Posterior cingulate gyrus (tissue), 11 donors: Measurements from ENCODE around the gene DNMT1.
"Not testable (repeated sequence)": the region's sequence is repeated elsewhere in the genome, so short reads cannot be mapped to it uniquely, and the experiment has no call there.

Experiments
- DNase-seq, 10 donors: peaks; one replicate each; pipeline versions ENCODE4 v3.0.0 to v3.0.0-alpha.2; 2020 to 2021; ENCODE audit warnings: mixed read lengths in 3 of 10
- intact Hi-C: fragments of 100-400 bp; cut with DNase I; formaldehyde crosslinking; loops from one replicate; pipeline ENCODE4 v1.15.1; 2023

Gene DNMT1

DNA sequence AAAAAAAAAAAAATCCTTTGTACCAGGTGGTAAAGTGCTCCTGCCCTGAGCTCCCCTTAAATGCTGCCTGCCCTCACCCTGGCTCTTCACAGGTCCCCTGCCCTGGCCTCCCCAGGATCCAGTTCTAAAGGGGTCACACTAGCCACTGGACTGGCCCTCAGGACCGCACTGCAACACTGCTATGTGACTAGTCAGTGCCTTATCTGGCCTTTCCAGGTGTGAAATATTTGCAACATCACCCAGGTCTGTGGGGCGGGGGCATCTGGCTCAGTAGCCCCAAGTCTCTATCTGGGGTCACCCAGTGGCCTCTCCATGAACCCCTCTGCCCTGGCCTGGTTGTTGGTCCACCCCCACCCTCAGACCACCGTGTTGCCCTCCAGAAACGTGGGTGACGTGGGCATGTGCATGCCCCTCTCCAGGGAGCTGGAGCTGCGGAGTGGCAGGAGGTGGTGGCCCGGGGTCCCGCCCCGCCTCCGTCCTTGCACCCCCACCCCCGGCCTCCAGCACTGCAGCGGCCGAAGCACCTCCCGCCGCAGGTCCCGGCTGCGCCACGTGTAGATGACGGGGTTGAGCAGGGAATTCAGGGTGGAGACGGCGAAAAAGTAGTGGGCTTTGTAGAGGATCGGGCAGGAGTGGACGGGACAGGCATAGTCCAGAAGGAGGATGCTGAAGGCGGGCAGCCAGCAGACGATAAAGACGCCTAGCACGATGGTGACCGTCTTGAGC is 28.9 kb upstream of the DNMT1 start:
- intact Hi-C loops: no loop called here
- DNase-seq: no peak

DNA sequence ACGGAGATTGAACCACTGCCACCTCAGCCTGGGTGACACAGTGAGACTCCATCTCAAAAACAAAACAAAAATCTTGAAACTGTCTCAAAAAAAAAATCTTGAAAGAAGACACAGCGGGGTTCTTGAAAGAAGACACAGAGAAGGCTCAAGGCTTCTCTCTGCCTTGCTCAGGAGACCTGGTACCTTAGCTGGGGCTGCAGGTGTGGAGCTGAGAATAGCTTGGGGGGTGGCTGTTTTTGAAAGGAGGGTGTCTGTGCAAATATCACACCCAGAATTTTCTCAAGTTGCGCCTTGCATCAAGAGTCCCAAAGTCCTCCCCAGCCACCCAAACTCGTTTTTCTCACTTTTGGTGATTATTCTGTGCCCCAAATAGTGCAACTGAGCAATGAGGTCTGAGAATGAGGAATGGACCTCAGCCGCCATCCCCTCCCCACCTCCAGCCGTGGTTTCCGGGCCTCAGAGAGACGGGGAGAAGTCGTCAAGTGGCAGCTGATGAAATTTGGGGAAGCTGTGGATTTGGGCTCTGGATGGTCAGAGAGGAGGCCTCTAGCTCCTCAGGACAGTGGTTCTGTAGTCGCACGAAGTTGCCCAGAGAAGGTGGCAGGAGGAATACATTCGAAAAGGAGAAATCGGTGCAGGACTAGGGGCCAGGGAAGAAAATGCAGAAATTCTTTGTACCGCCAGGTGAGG is 27.6 kb upstream of the DNMT1 start:
- DNase-seq: no peak
- intact Hi-C loops: no loop called here

DNA sequence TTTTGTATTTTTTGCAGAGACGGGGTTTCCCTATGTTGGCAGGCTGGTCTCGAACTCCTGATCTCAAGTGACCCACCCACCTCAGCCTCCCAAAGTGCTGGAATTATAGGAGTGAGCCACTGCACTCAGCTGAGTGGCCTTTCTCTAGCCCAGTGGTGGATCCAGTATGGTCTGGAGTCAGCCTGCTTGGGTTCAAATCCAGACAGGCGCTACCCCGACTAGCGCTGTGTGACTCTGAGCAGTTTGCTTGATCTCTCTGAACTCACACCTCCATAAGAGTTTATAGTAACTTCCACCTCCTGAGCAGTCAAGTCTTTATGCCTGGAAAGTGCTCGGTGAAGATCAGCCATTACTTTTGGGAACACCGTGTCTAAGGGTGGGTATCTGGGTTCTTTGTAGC is 25.9 kb upstream of the DNMT1 start:
- intact Hi-C loops: no loop called here

DNA sequence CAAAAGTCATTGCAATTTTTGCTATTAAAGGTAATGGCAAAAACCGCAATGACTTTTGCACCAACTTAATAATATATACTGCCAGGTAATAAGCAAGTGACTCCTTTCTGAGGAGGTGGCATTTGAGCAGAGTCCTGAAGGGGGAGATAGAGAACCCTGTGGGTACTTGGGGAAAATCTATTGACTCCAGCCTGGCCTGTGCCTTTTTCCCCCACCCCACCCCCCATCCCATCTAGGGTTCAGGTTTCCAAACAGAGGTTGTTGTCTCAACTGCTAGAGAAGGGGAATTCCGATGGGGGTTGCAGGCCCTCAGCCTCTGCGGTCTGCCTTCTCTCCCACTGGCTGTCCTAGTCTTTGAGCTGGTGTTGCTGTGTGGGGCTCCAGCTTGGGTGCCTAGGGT is 24.9 kb upstream of the DNMT1 start:
- DNase-seq: no peak
- intact Hi-C loops: no loop called here

More for the DNA sequence above, 25.9 kb upstream of the DNMT1 start:
- no peak for DNase-seq

DNA sequence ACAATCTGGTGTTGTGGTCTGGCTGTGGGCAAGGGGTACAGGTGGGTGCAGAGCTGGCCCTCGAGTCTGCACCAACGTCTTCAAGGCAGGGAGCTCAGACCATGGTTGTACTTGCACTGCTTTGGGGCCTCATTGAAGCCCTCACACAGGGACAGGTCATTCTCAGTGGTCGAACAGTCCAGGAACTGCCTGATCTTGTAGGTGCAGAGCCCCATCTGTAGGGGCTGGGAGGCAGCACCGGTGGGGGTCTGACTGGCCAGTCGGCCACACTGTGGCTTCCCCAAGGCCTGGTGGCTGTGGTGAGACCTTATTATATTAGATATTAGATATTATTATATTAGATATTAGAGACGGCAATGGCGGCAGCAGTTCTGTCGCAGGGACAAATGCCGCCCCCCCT is 22.3 kb upstream of the DNMT1 start:
- DNase-seq: no peak
- intact Hi-C loops: no loop called here

DNA sequence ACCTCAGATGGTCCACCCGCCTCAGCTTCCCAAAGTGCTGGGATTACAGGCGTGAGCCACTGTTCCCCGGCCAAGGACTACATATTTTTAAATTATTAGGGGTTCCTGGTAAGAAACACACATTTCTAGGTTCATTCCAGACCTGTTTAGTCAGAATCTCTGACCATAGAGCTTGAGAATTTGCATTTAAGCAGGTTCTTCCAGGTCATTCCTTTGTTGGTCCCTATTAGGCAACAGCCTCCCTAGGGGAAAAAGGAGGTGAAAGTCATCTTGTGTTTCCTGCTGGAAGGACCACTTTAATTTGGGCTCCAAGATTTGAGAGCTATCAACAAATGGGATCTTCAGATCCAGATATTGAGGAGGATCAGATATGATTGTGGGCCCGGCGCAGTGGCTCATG is 20.0 kb upstream of the DNMT1 start:
- no peak for DNase-seq
- intact Hi-C loops: no loop called here

- intact Hi-C loops: no loop called here
- no peak for DNase-seq
Measured at GRCh38 chr19:10211691-10212090, 16.9 kb upstream of the DNMT1 start.

DNA sequence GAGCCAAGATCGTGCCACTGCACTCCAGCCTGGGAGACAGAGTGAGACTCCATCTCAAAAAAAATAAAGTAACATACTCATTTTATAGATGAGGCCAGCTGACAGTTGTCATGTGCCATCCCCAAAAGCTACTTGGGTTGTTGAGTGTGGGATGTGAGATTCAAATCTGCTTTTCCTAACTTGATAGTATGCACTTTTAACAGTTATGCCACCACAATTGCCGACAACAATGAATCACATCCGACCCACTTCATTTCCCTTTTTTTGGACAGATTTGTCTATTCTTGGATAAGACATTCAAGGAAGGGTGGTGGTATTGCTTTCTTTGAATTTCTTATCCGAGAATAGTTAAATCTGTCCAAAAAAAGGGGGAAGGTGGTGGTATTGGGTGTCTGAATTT is 16.3 kb upstream of the DNMT1 start:
- intact Hi-C loops: no loop called here
- no peak for DNase-seq

- peak in 1 of 10 donors; percentile 8 for DNase-seq
- intact Hi-C loops: no loop called here
Measured at GRCh38 chr19:10209315-10209714, 14.6 kb upstream of the DNMT1 start.

DNA sequence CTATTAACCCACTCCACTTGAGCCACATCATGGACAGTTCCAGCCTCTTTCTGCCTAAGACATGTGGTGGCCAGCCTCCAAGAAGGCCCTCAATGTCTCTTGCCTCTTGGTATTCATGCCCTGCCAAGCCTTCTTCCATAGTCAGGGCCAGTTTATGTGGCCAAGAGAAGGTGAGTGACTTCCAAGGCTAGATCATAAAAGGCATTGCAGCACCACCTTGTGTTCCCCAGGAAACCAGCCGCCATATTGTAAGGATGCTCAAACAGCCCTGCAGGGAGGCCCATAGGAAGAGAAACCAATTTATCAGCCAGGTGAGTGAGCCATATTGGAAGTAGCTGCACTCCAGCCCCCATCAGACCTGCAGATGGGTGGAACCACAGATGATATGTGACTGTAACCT is 12.3 kb upstream of the DNMT1 start:
- intact Hi-C loops: no loop called here
- no peak for DNase-seq

- intact Hi-C loops: no loop called here
- DNase-seq: no peak
Measured at GRCh38 chr19:10206226-10206885, 11.6 kb upstream of the DNMT1 start.

DNA sequence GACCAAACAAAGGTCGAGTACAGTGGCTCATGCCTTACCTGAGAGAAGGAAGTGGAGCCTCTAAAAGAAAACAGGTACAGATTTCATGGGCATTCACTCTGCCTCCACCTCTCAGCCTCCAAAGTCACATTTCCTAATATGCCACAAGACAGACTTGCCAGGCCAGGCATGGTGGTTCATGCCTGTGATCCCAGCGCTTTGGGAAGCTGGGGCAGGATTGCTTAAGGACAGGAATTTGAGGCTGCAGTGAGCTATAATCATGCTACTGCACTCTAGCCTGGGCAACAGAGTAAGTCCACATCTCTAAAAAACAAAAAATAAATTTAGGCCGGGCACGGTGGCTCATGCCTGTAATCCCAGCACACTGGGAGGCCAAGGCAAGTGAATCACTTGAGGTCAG is 10.9 kb upstream of the DNMT1 start:
- no peak for DNase-seq
- intact Hi-C loops: no loop called here

DNA sequence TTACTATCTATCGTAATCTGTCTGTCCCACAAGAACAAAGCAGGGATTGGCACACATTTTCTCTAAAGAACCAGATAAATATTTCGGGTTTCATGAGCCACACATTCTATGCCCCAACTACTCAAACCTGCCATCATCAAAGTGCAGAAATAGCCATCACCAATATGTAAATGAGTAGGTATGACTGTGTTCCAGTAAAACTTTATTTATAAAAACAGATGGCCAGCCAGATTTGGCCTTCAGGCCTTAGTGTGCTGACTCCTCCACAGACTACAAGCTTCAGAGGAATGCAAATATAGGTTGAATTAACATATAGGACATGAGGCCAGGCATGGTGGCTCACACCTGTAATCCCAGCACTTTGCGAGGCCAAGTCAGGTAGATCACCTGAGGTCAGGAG is 8.9 kb upstream of the DNMT1 start:
- intact Hi-C loops: no loop called here
- DNase-seq: no peak

- DNase-seq: no peak
Measured at GRCh38 chr19:10201176-10201575, 6.4 kb upstream of the DNMT1 start.

DNA sequence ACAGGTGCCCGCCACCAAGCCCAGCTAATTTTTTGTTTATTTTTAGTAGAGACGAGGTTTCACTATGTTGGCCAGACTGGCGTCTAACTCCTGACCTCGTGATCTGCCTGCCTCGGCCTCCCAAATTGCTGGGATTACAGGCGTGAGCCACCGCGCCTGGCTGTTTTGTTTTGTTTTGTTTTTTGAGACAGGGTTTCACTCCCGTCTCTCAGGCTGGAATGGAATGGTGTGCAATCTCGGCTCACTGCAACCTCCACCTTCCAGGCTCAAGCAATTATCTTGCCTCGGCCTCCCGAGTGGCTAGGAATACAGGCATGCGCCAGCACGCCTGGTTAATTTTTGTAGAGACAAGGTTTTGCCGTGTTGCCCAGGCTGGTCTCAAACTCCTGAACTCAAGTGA is 5.3 kb upstream of the DNMT1 start:
- DNase-seq, intact Hi-C loops: not testable (repeated sequence)

More at GRCh38 chr19:10201176-10201575, 6.4 kb upstream of the DNMT1 start:
- intact Hi-C loops: no loop called here

GRCh38 chr19:10198889-10199644 is 4.3 kb upstream of the DNMT1 start:
- DNase-seq, intact Hi-C loops: not testable (repeated sequence)

GRCh38 chr19:10195199-10195519 is 406 bp upstream of the DNMT1 start:
- intact Hi-C loops: loop anchor here (2.0 kb wide), 1 partner anchor 32 kb away; no protein-coding TSS in a partner anchor
- no peak for DNase-seq

GRCh38 chr19:10193790-10194499 is 808 bp downstream of the DNMT1 start:
- DNase-seq: no peak
- intact Hi-C loops: loop anchor here (2.0 to 5.0 kb wide), 2 partner anchors 33 to 58 kb away; partner anchors contain the start of gene MRPL4

DNA sequence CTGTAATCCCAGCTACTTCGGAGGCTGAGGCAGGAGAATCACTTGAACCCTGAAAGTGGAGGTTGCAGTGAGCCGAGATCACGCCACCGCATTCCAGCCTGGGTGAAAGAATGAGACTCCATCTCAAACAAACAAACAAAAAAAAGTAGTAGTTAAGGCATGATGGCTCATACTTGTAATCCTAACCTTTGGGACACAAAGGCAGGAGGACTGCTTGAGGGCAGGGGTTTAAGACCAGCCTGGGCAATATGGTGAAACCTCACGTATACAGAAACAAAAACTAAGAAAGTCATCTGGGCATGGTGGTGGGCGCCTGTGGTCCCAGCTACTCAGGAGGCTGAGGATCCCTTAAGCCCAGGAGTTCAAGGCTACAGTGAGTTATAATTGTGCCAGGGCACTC is 1.8 kb downstream of the DNMT1 start:
- no peak for DNase-seq
- intact Hi-C loops: loop anchor here (5.0 kb wide), 1 partner anchor 59 kb away; the partner anchor contains the start of gene MRPL4

DNA sequence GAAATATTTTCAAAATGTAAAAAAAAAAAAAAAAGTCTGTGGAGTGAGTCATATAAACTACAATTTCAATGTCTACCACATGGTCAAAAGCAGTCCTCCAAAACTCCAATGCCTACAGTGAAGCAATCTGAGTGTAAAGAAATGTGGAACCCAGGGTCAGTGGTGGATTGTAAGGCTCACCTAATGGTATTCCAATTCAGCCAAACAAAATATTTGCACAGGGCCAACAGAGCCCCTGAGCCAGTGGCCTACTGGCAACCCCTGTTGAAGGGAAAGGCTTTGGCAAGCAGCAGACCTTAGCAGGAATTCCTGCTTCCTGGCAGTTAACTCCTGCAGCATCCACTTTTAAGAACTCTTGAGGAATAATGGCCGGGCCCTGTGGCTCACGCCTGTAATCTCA is 3.4 kb downstream of the DNMT1 start:
- intact Hi-C loops: loop anchor here (5.0 kb wide), 1 partner anchor 61 kb away; the partner anchor contains the start of gene MRPL4
- no peak for DNase-seq
